Measurements from ENCODE around the gene RAPH1.
A peak's percentile ranks its signal among the peaks of the same experiment; 100 is the strongest.

Gene RAPH1, protein sequence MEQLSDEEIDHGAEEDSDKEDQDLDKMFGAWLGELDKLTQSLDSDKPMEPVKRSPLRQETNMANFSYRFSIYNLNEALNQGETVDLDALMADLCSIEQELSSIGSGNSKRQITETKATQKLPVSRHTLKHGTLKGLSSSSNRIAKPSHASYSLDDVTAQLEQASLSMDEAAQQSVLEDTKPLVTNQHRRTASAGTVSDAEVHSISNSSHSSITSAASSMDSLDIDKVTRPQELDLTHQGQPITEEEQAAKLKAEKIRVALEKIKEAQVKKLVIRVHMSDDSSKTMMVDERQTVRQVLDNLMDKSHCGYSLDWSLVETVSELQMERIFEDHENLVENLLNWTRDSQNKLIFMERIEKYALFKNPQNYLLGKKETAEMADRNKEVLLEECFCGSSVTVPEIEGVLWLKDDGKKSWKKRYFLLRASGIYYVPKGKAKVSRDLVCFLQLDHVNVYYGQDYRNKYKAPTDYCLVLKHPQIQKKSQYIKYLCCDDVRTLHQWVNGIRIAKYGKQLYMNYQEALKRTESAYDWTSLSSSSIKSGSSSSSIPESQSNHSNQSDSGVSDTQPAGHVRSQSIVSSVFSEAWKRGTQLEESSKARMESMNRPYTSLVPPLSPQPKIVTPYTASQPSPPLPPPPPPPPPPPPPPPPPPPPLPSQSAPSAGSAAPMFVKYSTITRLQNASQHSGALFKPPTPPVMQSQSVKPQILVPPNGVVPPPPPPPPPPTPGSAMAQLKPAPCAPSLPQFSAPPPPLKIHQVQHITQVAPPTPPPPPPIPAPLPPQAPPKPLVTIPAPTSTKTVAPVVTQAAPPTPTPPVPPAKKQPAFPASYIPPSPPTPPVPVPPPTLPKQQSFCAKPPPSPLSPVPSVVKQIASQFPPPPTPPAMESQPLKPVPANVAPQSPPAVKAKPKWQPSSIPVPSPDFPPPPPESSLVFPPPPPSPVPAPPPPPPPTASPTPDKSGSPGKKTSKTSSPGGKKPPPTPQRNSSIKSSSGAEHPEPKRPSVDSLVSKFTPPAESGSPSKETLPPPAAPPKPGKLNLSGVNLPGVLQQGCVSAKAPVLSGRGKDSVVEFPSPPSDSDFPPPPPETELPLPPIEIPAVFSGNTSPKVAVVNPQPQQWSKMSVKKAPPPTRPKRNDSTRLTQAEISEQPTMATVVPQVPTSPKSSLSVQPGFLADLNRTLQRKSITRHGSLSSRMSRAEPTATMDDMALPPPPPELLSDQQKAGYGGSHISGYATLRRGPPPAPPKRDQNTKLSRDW

DNA sequence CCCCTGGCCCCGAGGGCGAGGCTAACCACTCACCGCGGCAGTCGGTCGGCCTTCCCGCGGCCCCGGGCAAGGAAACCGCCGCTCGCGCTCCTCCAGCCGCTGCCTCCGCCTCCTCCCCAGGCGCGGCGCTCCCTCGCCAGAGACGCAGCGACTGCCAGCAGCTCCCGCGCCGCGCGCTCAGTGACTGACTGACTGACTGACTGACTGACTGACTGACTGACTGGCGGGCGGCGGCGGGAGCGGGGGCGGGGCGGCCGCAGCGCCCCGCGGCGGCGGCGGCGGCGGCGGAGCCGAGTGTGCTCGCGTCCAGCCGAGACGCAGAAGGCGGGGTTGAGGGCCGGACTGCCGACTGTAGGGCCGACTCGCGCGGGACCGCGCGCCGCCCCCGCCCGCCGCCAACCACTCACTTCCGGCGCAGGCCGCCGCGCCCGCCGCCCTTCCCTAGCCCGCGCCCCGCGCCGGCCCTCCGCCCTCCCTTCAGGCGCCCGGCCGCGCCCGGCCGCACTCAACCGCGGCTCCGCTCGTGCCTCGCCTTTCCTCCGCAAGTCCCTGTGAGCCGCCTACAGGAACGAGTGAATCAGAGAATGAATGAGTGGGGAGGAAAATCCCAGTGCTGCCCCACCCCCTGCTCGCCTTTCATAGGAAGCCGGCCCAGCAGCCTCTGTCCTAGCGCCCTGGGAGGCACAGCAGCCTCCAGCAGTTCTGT, at the start of gene RAPH1:
TSS of gene RAPH1 (minus strand) at position 224 of the 706 bp plus-strand sequence. CDS start 39,948 bp downstream, outside the sequence.
- FAIRE-seq, result no peak

- FAIRE-seq, result no peak
Observed at GRCh38 chr2:203584784-203585183, 49.7 kb upstream of the RAPH1 start.

DNA sequence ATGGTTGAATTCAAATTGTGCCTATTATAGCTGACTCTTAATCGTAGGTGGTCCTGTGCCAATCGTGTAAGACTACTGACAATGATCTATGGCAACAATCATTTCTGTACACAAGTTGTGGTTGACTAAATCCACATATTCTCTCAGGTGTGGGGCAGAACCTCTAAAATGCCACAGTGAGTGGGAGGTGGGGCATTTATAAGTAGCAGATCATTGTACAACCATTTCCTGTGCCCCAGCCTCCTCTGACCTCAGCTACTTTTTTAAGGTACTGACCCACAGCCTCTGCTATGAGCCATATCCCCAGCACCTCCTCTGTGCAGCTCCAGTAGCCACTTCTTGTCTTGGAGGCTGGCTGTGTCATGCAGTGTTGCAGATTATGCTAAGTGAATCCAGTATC, 48.6 kb upstream of the RAPH1 start:
- FAIRE-seq, result no peak

DNA sequence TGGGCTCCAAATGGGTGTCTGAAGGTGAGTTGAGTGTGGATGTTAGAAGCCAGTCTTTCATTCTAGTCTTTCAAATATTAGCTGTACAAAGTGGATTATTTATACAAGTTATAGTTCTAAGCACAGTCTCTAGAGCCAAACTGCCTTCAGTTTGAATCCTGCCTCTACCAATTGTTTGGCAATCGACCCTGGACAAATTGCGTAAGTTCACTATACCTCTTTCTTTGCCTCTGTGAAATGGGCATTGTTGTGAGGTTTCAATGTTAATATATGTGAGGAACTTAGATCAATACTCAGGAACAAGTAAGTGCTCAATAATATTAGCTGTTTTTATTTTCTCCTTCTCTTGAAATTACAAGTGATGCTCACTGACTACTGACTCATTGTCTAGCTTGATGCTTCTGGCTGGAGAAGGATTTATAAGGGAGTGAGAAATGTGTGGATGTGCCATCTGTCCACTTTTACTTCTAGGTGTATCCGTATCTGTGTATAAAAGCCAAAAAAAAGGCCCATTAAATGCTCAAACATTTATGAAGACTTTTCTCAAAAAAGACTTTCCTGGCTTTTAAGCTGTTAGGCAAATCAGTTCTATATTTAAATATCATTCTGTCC, 48.1 kb upstream of the RAPH1 start:
- no peak for FAIRE-seq

DNA sequence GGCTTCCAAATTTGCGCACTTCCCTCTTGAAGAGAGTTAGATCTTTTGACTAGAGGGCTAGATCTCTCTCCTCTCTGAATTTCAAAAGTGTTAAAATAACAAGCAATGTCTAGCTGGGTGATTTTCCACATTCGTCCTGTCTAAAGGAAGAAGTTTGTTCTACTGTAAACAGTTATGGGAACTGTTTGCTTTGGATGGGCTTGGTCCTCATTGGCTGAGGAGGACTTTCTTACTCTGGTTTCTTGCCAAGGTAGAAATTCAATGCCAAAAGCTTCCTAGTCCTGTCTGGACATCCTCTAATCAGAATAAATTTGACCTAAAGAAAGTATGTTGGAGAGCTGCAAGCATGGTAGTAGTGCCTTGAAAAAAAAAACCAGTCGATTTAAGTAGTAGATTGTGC, 47.4 kb upstream of the RAPH1 start:
- no peak for FAIRE-seq

GRCh38 chr2:203580844-203581243, 45.7 kb upstream of the RAPH1 start:
- no peak for FAIRE-seq

- no peak for FAIRE-seq
Observed at GRCh38 chr2:203579730-203580129, 44.6 kb upstream of the RAPH1 start.

DNA sequence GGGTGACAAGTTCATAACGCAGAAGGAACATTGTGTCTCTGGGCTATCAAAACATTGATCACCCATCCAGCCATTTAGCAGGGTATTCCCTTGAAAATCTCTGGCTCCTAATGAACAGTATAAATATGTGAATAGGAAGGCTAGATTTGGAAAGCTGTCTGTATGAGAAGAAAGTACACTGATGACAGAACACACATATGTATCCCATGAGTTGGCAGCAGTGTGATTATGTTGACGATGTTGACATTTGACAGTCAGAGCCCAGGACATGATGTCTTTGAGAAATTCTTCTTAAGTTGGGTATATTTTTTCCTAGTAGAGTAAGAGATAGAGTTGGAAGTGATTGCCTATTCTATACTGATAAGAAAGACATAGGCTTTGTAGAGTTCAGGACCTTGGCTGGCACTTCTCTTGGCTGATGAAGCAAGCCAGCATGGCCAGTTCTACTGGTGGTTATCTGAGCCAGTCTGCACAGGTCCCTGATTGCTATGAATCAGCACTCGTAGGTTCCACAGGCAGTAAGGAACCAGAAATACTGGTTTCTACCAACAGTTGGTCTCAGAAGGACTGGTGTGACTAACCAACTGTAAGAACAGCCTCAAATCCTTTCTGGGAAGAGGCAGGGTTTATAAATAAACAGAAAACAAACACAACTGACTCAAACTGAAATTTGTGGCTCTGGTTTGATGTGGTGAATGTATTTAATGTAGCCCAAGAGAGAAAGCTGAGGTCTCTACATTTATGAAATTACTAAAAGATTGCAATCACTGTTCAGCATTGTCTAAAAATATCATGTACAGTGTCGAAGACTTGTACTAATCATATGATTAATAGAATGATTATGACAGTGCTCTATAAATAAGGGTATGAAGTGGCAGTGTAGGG, 43.9 kb upstream of the RAPH1 start:
- FAIRE-seq, result peak; percentile 89

DNA sequence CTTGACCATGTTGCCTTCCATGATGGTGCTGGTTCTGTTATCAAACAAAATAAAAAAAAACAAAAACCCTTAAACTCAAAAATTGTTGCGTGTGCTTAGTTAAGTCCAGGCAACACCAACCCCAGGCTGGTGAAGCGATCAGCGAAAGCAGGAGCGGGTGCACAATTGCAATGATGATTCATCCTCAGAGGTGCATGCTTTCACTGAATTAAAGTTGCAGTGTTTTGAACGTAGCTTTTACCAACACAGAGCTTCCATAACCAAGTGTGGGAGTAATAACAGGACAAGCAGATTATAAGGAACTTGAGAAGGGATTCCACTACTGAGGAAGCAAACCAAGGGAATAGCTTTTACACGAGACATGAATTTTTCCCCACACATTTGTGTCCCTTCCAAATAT, 39.7 kb upstream of the RAPH1 start:
- FAIRE-seq, result no peak

- no peak for FAIRE-seq
Observed at GRCh38 chr2:203572316-203572715, 37.2 kb upstream of the RAPH1 start.

DNA sequence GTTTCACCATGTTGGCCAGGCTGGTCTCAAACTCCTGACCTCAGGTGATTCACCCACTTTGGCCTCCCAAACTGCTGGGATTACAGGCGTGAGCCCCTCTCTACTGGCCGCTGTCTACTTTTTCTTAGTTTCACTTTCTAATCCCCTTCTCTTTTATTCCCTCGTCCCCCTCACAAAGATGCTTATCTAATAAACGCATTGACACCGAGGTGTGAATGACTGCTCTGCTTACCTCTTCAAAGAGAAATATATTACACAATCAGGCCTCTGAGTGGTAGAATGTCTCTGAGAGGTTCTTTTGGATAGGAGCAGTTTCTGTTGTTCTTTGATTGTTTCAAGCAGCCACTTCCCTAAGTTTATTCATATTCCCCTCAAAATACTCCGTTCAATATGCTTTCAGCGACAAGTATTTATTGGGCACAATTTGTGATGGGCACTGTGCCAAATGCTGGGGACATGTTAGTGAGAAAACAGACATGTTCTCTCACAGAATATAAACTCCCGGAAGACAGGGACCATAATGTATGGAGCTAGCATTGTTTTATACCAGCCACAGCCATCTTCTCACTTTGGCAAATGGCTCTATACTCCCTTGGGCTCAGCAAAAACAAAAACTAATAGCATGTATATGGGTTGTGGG, 34.7 kb upstream of the RAPH1 start:
- FAIRE-seq, result no peak

GRCh38 chr2:203567691-203568090, 32.6 kb upstream of the RAPH1 start:
- no peak for FAIRE-seq

DNA sequence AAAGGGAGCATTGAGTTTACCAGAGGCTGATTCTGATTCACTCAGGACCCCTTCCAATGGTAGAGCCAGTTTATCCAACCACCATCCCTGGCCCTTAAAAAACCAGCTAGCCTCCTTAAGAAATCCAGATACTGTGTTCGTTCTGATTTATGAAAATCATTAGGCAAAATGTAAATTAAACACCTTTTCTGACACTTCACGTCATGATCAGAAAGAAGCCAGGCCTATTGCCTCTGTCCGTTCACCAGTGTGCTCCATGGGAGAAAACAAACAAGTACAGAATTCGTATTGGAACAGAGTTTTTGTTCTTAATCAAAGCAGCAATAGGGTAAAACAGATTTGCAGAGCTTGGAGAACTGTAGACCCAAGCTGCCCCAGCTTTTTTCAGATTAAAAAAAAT, 31.1 kb upstream of the RAPH1 start:
- FAIRE-seq, result no peak

DNA sequence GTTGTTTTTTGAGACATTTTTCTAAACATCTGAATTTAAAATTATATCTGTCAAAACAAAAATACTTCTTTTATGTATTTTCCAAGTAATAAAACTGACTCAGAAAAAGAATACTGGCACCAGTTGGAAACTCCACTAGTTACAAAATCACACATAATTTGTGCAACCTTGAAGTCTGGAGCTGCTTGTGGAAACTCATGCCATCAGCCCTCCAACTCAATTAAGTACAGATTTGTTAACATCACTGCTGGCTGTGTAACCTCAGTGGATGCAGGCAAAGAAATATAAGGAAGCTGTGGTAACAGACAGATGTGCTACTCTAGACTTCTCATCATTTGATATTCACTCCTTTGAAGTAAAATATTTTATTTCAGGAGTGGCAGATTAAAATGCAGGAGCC, 30.0 kb upstream of the RAPH1 start:
- peak; percentile 5 for FAIRE-seq

DNA sequence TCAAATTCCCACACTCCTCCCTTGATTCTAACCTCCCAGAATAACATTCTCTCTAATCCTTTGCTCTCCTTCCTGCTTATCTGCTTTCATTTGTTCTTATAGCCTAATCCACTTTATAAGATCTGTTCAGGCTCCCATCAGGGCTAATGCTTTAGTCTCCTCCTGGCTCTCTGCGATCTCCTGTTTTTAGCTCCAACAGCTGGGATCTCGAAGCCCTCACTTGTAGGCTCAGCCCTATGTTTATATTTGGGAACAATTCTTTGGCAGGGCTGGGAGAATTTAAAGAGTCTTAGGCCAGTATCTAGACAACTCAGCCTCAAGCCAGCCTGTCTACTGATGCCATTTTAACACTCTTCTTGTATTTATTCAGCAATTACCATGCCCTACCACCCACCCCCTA, 27.2 kb upstream of the RAPH1 start:
- FAIRE-seq, result no peak

GRCh38 chr2:203559641-203560040, 24.5 kb upstream of the RAPH1 start:
- FAIRE-seq, result no peak

DNA sequence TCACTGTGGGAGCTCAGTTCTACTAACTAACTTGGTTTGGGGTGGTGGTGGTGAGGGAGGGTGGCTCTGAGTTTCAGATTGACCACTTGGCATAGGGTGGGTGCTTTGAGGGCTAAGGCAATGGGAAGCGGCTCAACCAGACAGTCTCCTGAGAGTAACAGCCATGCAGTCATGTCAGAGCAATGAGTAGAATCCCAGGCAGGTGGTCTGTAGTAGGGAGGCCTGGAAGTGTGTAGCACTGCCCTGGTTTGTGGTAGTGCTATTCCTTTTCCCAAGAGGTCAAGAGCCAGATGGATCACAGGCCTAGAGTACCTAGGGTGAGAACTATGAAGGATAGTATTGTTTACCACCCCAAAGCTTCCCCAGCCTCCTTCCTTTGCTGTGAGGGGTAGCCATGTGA, 18.7 kb upstream of the RAPH1 start:
- FAIRE-seq, result no peak

DNA sequence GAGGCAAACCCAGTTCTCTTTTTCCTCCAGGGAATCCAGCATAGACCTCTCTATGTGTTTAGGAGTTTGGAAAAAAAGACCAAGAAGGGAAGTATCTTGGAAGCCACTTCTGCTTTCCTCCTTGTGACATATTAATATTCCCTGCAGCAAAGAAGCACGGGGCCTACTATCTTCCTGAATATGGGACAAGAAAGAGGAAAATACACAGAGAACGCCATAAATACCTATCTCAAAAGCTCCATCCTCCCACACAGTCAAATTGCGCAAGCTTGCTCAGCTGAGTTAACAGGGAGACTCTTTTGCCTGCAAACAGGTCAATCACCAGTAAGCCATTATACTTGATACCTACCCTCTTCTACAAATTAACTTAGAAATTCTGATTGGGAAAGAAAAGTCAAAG, 16.7 kb upstream of the RAPH1 start:
- no peak for FAIRE-seq

DNA sequence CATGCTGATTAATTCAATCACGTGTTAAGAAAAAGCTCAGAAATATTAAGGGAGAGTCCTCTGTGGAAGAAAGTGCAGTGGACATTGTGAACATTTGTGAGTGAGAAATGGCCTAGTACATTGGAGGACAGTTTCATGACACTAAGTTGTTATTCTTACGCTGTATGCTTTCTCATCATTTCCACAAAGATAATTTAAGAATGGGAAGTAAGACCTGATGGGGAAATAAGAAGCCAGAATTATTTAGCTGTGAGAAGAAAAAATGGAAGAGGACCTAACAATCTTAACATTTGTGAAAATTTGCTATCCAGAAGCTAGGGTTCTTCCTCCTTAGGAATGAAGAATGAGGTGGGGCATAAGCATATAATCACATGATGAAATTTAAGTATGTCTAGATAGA, 15.2 kb upstream of the RAPH1 start:
- no peak for FAIRE-seq

- FAIRE-seq, result no peak
Observed at GRCh38 chr2:203549406-203549805, 14.3 kb upstream of the RAPH1 start.

GRCh38 chr2:203548887-203549286, 13.8 kb upstream of the RAPH1 start:
- no peak for FAIRE-seq

Measured in islet of Langerhans (tissue), 1 donor.